Amniotic stem cell (primary cell): Measurements from ENCODE around the gene TTLL10.
"Not testable (repeated sequence)": the region's sequence is repeated elsewhere in the genome, so short reads cannot be mapped to it uniquely, and the experiment has no call there.

Experiments used
- DNase-seq: peaks from one replicate; lab custom pipeline; 2025; lab: John Stamatoyannopoulos, UW

TTLL10 gene

GRCh38 chr1:1141244-1141910 is 32.3 kb upstream of the TTLL10 start:
- DNase-seq = no peak

GRCh38 chr1:1141911-1142250 is 31.8 kb upstream of the TTLL10 start:
- no peak for DNase-seq

GRCh38 chr1:1142352-1142751 is 31.3 kb upstream of the TTLL10 start:
- DNase-seq = not testable (repeated sequence)

GRCh38 chr1:1142844-1143243 is 30.8 kb upstream of the TTLL10 start:
- DNase-seq = no peak

GRCh38 chr1:1143636-1144035 is 30.0 kb upstream of the TTLL10 start:
- no peak for DNase-seq

- no peak for DNase-seq
These were observed 29.4 kb upstream of the TTLL10 start for GRCh38 chr1:1144122-1144842.

GRCh38 chr1:1144843-1145546 is 28.7 kb upstream of the TTLL10 start:
- no peak for DNase-seq

GRCh38 chr1:1145547-1145914 is 28.1 kb upstream of the TTLL10 start:
- no peak for DNase-seq

- DNase-seq = no peak
These were observed 27.7 kb upstream of the TTLL10 start for GRCh38 chr1:1146026-1146425.

- no peak for DNase-seq
These were observed 27.1 kb upstream of the TTLL10 start for GRCh38 chr1:1146596-1146995.

- DNase-seq = no peak
These were observed 25.6 kb upstream of the TTLL10 start for GRCh38 chr1:1148061-1148460.

GRCh38 chr1:1148569-1148968 is 25.1 kb upstream of the TTLL10 start:
- no peak for DNase-seq

- DNase-seq = no peak
These were observed 24.3 kb upstream of the TTLL10 start for GRCh38 chr1:1149416-1149815.

- no peak for DNase-seq
These were observed 23.6 kb upstream of the TTLL10 start for GRCh38 chr1:1150100-1150499.

- DNase-seq = no peak
These were observed 22.4 kb upstream of the TTLL10 start for GRCh38 chr1:1151306-1151705.

- DNase-seq = not testable (repeated sequence)
These were observed 21.2 kb upstream of the TTLL10 start for GRCh38 chr1:1152431-1152830.

GRCh38 chr1:1153215-1153614 is 20.5 kb upstream of the TTLL10 start:
- DNase-seq = not testable (repeated sequence)

- DNase-seq = no peak
These were observed 19.8 kb upstream of the TTLL10 start for GRCh38 chr1:1153874-1154273.

- DNase-seq = no peak
These were observed 18.4 kb upstream of the TTLL10 start for GRCh38 chr1:1155258-1155657.

GRCh38 chr1:1156140-1157032 is 17.3 kb upstream of the TTLL10 start:
- DNase-seq = no peak

- DNase-seq = no peak
These were observed 16.7 kb upstream of the TTLL10 start for GRCh38 chr1:1157033-1157365.

- DNase-seq = peak; percentile 30
These were observed 16.2 kb upstream of the TTLL10 start for GRCh38 chr1:1157426-1157913.
